Activated naive CD4-positive, alpha-beta T cell treated with anti-CD3 and anti-CD28 coated beads, Interleukin-2, amount 50 U/mL, for 24 hours (primary cell): ENCODE results near the gene PTPRD.

Experiments
- H3K27ac Mint-ChIP-seq: one replicate; pipeline ENCODE4 v1.8.0; 2021; ENCODE audit warnings: mild to moderate bottlenecking, mixed read lengths
- H3K27me3 Mint-ChIP-seq: one replicate; pipeline ENCODE4 v1.8.0; 2021; ENCODE audit warnings: mixed read lengths
- H3K36me3 Mint-ChIP-seq: one replicate; pipeline ENCODE4 v1.8.0; 2021; ENCODE audit warnings: mixed read lengths
- H3K4me1 Mint-ChIP-seq: one replicate; pipeline ENCODE4 v1.8.0; 2021; ENCODE audit warnings: mixed read lengths
- H3K4me3 Mint-ChIP-seq: one replicate; pipeline ENCODE4 v1.8.0; 2021; ENCODE audit warnings: mild to moderate bottlenecking, mixed read lengths
- H3K9me3 Mint-ChIP-seq: one replicate; pipeline ENCODE4 v1.8.0; 2021; ENCODE audit warnings: mixed read lengths

PTPRD gene

GRCh38 chr9:8628791-8629190 lies 1984.0 kb downstream of the PTPRD start:
- no peak overlapping the region for H3K4me3 Mint-ChIP-seq
- H3K27ac Mint-ChIP-seq: no peak overlapping the region
- H3K27me3 Mint-ChIP-seq: no peaks in the 10 kb centered on the region
- H3K9me3 Mint-ChIP-seq: no peaks in the 10 kb centered on the region
- no peaks in the 10 kb centered on the region for H3K4me1 Mint-ChIP-seq
- H3K36me3 Mint-ChIP-seq: no peaks in the 10 kb centered on the region

GRCh38 chr9:8627976-8628679 lies 1984.7 kb downstream of the PTPRD start:
- Mint-ChIP-seq H3K36me3 (no peaks in the 10 kb centered on the region), H3K9me3 (no peaks in the 10 kb centered on the region), H3K27ac (no peak overlapping the region), H3K4me1 (no peaks in the 10 kb centered on the region), H3K4me3 (no peak overlapping the region), H3K27me3 (no peaks in the 10 kb centered on the region)

- Mint-ChIP-seq H3K9me3 (no peaks in the 10 kb centered on the region), H3K27me3 (peaks cover 2% of the 10 kb centered on the region), H3K27ac (no peak overlapping the region), H3K4me1 (no peaks in the 10 kb centered on the region), H3K4me3 (no peak overlapping the region), H3K36me3 (no peaks in the 10 kb centered on the region)
Measured at GRCh38 chr9:8622871-8623270, 1989.9 kb downstream of the PTPRD start.

GRCh38 chr9:8622222-8622802 lies 1990.5 kb downstream of the PTPRD start:
- Mint-ChIP-seq H3K9me3 (no peaks in the 10 kb centered on the region), H3K27me3 (peaks cover 2% of the 10 kb centered on the region), H3K4me3 (no peak overlapping the region), H3K4me1 (no peaks in the 10 kb centered on the region), H3K36me3 (no peaks in the 10 kb centered on the region), H3K27ac (no peak overlapping the region)

GRCh38 chr9:8621416-8621815 lies 1991.4 kb downstream of the PTPRD start:
- H3K27me3 Mint-ChIP-seq: peaks cover 2% of the 10 kb centered on the region
- no peaks in the 10 kb centered on the region for H3K4me1 Mint-ChIP-seq
- H3K36me3 Mint-ChIP-seq: no peaks in the 10 kb centered on the region
- no peak overlapping the region for H3K27ac Mint-ChIP-seq
- no peak overlapping the region for H3K4me3 Mint-ChIP-seq
- H3K9me3 Mint-ChIP-seq: no peaks in the 10 kb centered on the region

- Mint-ChIP-seq H3K36me3 (no peaks in the 10 kb centered on the region), H3K9me3 (no peaks in the 10 kb centered on the region), H3K27ac (no peak overlapping the region), H3K4me1 (no peaks in the 10 kb centered on the region), H3K27me3 (peaks cover 2% of the 10 kb centered on the region), H3K4me3 (no peak overlapping the region)
Measured at GRCh38 chr9:8616414-8616813, 1996.4 kb downstream of the PTPRD start.

GRCh38 chr9:8614926-8615440 lies 1997.8 kb downstream of the PTPRD start:
- Mint-ChIP-seq H3K27ac (no peak overlapping the region), H3K27me3 (peaks cover 2% of the 10 kb centered on the region), H3K9me3 (no peaks in the 10 kb centered on the region), H3K4me1 (no peaks in the 10 kb centered on the region), H3K4me3 (no peak overlapping the region), H3K36me3 (no peaks in the 10 kb centered on the region)

GRCh38 chr9:8613346-8613825 lies 1999.4 kb downstream of the PTPRD start:
- H3K9me3 Mint-ChIP-seq: no peaks in the 10 kb centered on the region
- H3K4me1 Mint-ChIP-seq: no peaks in the 10 kb centered on the region
- no peak overlapping the region for H3K27ac Mint-ChIP-seq
- H3K27me3 Mint-ChIP-seq: no peaks in the 10 kb centered on the region
- no peak overlapping the region for H3K4me3 Mint-ChIP-seq
- H3K36me3 Mint-ChIP-seq: no peaks in the 10 kb centered on the region

- H3K27me3 Mint-ChIP-seq: no peaks in the 10 kb centered on the region
- no peak overlapping the region for H3K4me3 Mint-ChIP-seq
- no peaks in the 10 kb centered on the region for H3K4me1 Mint-ChIP-seq
- no peaks in the 10 kb centered on the region for H3K9me3 Mint-ChIP-seq
- H3K36me3 Mint-ChIP-seq: no peaks in the 10 kb centered on the region
- no peak overlapping the region for H3K27ac Mint-ChIP-seq
Measured at GRCh38 chr9:8611153-8611552, 2001.6 kb downstream of the PTPRD start.

- H3K36me3 Mint-ChIP-seq: no peaks in the 10 kb centered on the region
Measured at GRCh38 chr9:8610256-8610655, 2002.5 kb downstream of the PTPRD start.

GRCh38 chr9:8605096-8605495 lies 2007.7 kb downstream of the PTPRD start:
- no peaks in the 10 kb centered on the region for H3K27me3 Mint-ChIP-seq
- H3K36me3 Mint-ChIP-seq: no peaks in the 10 kb centered on the region
- H3K4me3 Mint-ChIP-seq: no peak overlapping the region
- no peaks in the 10 kb centered on the region for H3K9me3 Mint-ChIP-seq
- H3K4me1 Mint-ChIP-seq: no peaks in the 10 kb centered on the region
- H3K27ac Mint-ChIP-seq: no peak overlapping the region

More at GRCh38 chr9:8610256-8610655, 2002.5 kb downstream of the PTPRD start:
- Mint-ChIP-seq H3K4me3 (no peak overlapping the region), H3K4me1 (no peaks in the 10 kb centered on the region), H3K9me3 (no peaks in the 10 kb centered on the region), H3K27ac (no peak overlapping the region), H3K27me3 (no peaks in the 10 kb centered on the region)

- H3K36me3 Mint-ChIP-seq: no peaks in the 10 kb centered on the region
- no peak overlapping the region for H3K27ac Mint-ChIP-seq
- H3K9me3 Mint-ChIP-seq: peaks cover 2% of the 10 kb centered on the region
- H3K27me3 Mint-ChIP-seq: no peaks in the 10 kb centered on the region
- H3K4me1 Mint-ChIP-seq: no peaks in the 10 kb centered on the region
- no peak overlapping the region for H3K4me3 Mint-ChIP-seq
Measured at GRCh38 chr9:8604201-8604600, 2008.6 kb downstream of the PTPRD start.

- H3K27ac Mint-ChIP-seq: no peak overlapping the region
- H3K9me3 Mint-ChIP-seq: peaks cover 6% of the 10 kb centered on the region
- H3K36me3 Mint-ChIP-seq: no peaks in the 10 kb centered on the region
- H3K27me3 Mint-ChIP-seq: no peaks in the 10 kb centered on the region
- no peak overlapping the region for H3K4me3 Mint-ChIP-seq
- H3K4me1 Mint-ChIP-seq: no peaks in the 10 kb centered on the region
Measured at GRCh38 chr9:8600914-8601680, 2011.7 kb downstream of the PTPRD start.

GRCh38 chr9:8599937-8600336 lies 2012.9 kb downstream of the PTPRD start:
- Mint-ChIP-seq H3K4me1 (no peaks in the 10 kb centered on the region), H3K27me3 (no peaks in the 10 kb centered on the region), H3K9me3 (peaks cover 6% of the 10 kb centered on the region), H3K4me3 (no peak overlapping the region), H3K36me3 (no peaks in the 10 kb centered on the region), H3K27ac (no peak overlapping the region)

- H3K4me1 Mint-ChIP-seq: no peaks in the 10 kb centered on the region
- H3K4me3 Mint-ChIP-seq: no peak overlapping the region
- no peaks in the 10 kb centered on the region for H3K27me3 Mint-ChIP-seq
- H3K36me3 Mint-ChIP-seq: no peaks in the 10 kb centered on the region
- H3K9me3 Mint-ChIP-seq: no peaks in the 10 kb centered on the region
- no peak overlapping the region for H3K27ac Mint-ChIP-seq
Measured at GRCh38 chr9:8589476-8589875, 2023.3 kb downstream of the PTPRD start.

GRCh38 chr9:8585036-8585435 lies 2027.8 kb downstream of the PTPRD start:
- no peaks in the 10 kb centered on the region for H3K4me1 Mint-ChIP-seq
- no peaks in the 10 kb centered on the region for H3K36me3 Mint-ChIP-seq
- no peaks in the 10 kb centered on the region for H3K9me3 Mint-ChIP-seq
- no peaks in the 10 kb centered on the region for H3K27me3 Mint-ChIP-seq
- H3K4me3 Mint-ChIP-seq: no peak overlapping the region
- no peak overlapping the region for H3K27ac Mint-ChIP-seq
